DOHH2 (cell line): Measurements from ENCODE around the gene MRPL27.

Experiments used
- EZH2phosphoT487 ChIP-seq: fragments of 200-600 bp; sonication (generic); IDR thresholded peaks from 2 replicates; pipeline ENCODE4 v1.6.1; 2017; ENCODE audit warnings: borderline replicate concordance, mild to moderate bottlenecking, antibody characterized with exemption, low read length, moderate library complexity, mixed read lengths
- TF ChIP-seq, protein P1 (sequence below): fragments of 200-600 bp; sonication (generic); IDR thresholded peaks from one replicate; pipeline ENCODE4 v1.5.1; 2014; ENCODE audit warnings: antibody characterized with exemption, mild to moderate bottlenecking, low read depth, low read length; ENCODE audit not compliant: poor library complexity, severe bottlenecking

DNA sequence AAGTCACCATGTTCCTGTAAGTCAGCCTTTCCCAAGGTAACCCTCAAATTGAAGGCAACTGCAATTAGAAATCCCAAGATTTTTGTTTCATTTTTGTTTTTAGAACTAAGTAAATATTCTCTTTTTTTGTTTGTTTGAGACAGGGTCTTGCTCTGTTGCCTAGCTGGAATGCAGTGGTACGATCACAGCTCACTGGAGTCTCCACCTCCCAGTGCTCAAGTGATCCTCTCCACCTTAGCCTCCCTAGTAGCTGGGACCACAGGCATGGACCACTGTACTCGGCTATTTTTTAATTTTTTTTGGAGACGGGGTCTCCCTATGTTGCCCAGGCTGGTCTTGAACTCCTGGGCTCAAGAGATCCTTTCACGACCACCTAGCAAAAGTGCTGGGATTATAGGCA is 34.9 kb upstream of the MRPL27 start:
- no peak for TF ChIP-seq EZH2phosphoT487
- TF ChIP-seq, protein P1, sequence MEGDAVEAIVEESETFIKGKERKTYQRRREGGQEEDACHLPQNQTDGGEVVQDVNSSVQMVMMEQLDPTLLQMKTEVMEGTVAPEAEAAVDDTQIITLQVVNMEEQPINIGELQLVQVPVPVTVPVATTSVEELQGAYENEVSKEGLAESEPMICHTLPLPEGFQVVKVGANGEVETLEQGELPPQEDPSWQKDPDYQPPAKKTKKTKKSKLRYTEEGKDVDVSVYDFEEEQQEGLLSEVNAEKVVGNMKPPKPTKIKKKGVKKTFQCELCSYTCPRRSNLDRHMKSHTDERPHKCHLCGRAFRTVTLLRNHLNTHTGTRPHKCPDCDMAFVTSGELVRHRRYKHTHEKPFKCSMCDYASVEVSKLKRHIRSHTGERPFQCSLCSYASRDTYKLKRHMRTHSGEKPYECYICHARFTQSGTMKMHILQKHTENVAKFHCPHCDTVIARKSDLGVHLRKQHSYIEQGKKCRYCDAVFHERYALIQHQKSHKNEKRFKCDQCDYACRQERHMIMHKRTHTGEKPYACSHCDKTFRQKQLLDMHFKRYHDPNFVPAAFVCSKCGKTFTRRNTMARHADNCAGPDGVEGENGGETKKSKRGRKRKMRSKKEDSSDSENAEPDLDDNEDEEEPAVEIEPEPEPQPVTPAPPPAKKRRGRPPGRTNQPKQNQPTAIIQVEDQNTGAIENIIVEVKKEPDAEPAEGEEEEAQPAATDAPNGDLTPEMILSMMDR = no peak
